RWPE2 (cell line): ENCODE results near the gene PDE4D.

Source experiments
- ATAC-seq: fragments of 200-7000 bp; cut with Tn5 transposase; 3 replicates; pipeline ENCODE4 v1.9.1; 2021; ENCODE audit warnings: low read depth
- DNase-seq: peaks from one replicate; pipeline ENCODE4 v3.0.0-alpha.2; 2020; ENCODE audit warnings: low spot score
- H3K27ac ChIP-seq: fragments of 450-650 bp; 2 replicates; pipeline ENCODE4 v1.5.1; 2017; ENCODE audit warnings: mild to moderate bottlenecking; ENCODE audit not compliant: poor library complexity, severe bottlenecking
- H3K27me3 ChIP-seq: fragments of 250-450 bp; sonication (Bioruptor Pico); 2 replicates; pipeline ENCODE4 v1.5.1; 2021; ENCODE audit warnings: mild to moderate bottlenecking, moderate library complexity; ENCODE audit not compliant: insufficient read depth, poor library complexity, severe bottlenecking
- H3K36me3 ChIP-seq: fragments of 250-450 bp; sonication (Bioruptor Pico); 2 replicates; pipeline ENCODE4 v1.5.1; 2020; ENCODE audit warnings: low read depth, mild to moderate bottlenecking, moderate library complexity
- H3K4me1 ChIP-seq: fragments of 250-450 bp; sonication (Bioruptor Pico); 2 replicates; pipeline ENCODE4 v1.5.1; 2021; ENCODE audit warnings: mild to moderate bottlenecking, moderate library complexity; ENCODE audit not compliant: insufficient read depth, poor library complexity, severe bottlenecking
- H3K4me3 ChIP-seq: fragments of 250-450 bp; sonication (Bioruptor Pico); 2 replicates; pipeline ENCODE4 v1.5.1; 2021; ENCODE audit warnings: mild to moderate bottlenecking, moderate library complexity; ENCODE audit not compliant: severe bottlenecking
- H3K9me3 ChIP-seq: fragments of 250-450 bp; sonication (Bioruptor Pico); 2 replicates; pipeline ENCODE4 v1.5.1; 2021; ENCODE audit warnings: mild to moderate bottlenecking, moderate library complexity; ENCODE audit not compliant: severe bottlenecking
- TF ChIP-seq, protein P1 (sequence below): fragments of 450-650 bp; IDR thresholded peaks from one replicate; pipeline ENCODE4 v1.5.1; 2017; ENCODE audit warnings: mild to moderate bottlenecking, moderate library complexity; ENCODE audit not compliant: poor library complexity, severe bottlenecking

Gene PDE4D

DNA sequence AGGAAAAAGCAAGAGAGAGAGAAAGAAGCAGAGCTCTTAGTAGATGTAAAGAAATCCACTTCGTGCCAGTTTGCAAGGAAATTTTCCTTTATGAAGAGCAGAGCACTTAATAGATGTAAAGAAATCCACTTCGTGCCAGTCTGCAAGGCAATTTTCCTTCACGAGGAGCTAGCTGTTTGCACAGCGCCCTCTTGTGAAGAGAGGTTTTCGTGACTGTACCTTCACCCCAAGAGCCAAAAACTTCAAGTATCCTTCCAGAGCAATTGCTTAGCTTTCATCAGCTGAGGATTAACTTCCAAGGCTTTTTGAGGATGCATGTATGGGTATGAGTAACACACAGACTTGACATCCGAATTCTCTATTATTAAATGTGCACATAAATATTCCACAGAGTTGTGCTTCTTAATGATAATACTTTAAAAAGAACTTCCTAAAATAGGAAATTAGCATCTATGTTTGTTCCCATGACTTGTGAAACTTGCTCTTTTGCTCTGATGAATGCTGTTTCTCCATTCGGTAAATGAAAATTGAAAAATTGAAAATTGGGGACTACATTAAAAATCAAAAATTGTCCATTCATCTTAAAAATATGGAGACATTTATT lies 525.6 kb downstream of the PDE4D start:
- no peaks in the 10 kb centered on the region for H3K9me3 ChIP-seq
- TF ChIP-seq, protein P1, sequence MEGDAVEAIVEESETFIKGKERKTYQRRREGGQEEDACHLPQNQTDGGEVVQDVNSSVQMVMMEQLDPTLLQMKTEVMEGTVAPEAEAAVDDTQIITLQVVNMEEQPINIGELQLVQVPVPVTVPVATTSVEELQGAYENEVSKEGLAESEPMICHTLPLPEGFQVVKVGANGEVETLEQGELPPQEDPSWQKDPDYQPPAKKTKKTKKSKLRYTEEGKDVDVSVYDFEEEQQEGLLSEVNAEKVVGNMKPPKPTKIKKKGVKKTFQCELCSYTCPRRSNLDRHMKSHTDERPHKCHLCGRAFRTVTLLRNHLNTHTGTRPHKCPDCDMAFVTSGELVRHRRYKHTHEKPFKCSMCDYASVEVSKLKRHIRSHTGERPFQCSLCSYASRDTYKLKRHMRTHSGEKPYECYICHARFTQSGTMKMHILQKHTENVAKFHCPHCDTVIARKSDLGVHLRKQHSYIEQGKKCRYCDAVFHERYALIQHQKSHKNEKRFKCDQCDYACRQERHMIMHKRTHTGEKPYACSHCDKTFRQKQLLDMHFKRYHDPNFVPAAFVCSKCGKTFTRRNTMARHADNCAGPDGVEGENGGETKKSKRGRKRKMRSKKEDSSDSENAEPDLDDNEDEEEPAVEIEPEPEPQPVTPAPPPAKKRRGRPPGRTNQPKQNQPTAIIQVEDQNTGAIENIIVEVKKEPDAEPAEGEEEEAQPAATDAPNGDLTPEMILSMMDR, result peak; percentile 96
- ATAC-seq (peak; percentile 76), DNase-seq (no peak)
- H3K27ac ChIP-seq, result no peak overlapping the region
- no peaks in the 10 kb centered on the region for H3K27me3 ChIP-seq
- H3K36me3 ChIP-seq, result no peaks in the 10 kb centered on the region
- H3K4me3 ChIP-seq, result no peak overlapping the region
- H3K4me1 ChIP-seq, result no peaks in the 10 kb centered on the region

DNA sequence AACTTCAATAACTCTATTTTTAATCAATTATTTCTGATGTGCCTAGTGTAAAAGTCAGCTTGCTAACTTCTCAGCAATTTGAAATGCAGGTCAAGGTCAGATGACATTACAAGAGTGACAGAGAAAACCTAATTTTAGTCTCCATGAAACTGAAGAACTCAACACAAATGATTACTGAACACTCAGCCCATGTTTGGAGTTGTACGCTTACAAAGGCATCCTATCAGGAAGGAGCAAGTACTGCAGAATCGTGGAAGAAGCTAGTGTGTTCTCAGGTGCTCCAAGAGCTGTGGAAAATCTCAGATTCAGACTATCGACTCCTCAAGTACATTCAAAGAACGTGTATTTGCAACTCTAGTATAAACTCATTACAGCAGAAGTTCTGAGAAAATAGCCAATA lies 526.7 kb downstream of the PDE4D start:
- ATAC-seq (no peak), DNase-seq (no peak)
- H3K36me3 ChIP-seq, result no peaks in the 10 kb centered on the region
- TF ChIP-seq, protein P1, result no peak
- no peak overlapping the region for H3K4me3 ChIP-seq
- no peaks in the 10 kb centered on the region for H3K27me3 ChIP-seq
- H3K27ac ChIP-seq, result no peak overlapping the region
- no peaks in the 10 kb centered on the region for H3K4me1 ChIP-seq
- no peaks in the 10 kb centered on the region for H3K9me3 ChIP-seq

DNA sequence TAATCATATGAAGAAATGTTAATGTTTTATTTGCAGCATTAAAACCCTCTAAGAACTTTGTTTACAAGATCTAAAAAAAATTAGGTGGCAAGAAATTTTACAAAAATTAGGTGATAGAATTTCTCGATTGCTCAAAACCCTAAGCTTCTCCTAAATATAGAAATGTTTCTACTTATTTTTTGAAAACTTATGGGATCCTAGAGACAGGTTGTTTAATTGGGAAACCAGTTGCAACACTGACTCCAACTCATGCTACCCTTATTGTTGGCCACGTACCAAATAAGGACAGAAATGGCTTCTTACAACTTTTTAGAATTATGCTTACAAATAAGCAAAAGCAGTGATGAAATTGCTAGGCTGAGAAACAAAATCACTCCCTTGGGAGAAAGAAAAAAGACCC lies 531.1 kb downstream of the PDE4D start:
- H3K36me3 ChIP-seq, result no peaks in the 10 kb centered on the region
- no peak for DNase-seq
- H3K9me3 ChIP-seq, result no peaks in the 10 kb centered on the region
- no peaks in the 10 kb centered on the region for H3K27me3 ChIP-seq
- H3K4me3 ChIP-seq, result no peak overlapping the region
- no peak for ATAC-seq
- no peaks in the 10 kb centered on the region for H3K4me1 ChIP-seq
- no peak overlapping the region for H3K27ac ChIP-seq
- TF ChIP-seq, protein P1, result no peak

- no peaks in the 10 kb centered on the region for H3K9me3 ChIP-seq
- TF ChIP-seq, protein P1, result no peak
- ATAC-seq, result no peak
Observed at GRCh38 chr5:59361454-59361853, 532.1 kb downstream of the PDE4D start.

DNA sequence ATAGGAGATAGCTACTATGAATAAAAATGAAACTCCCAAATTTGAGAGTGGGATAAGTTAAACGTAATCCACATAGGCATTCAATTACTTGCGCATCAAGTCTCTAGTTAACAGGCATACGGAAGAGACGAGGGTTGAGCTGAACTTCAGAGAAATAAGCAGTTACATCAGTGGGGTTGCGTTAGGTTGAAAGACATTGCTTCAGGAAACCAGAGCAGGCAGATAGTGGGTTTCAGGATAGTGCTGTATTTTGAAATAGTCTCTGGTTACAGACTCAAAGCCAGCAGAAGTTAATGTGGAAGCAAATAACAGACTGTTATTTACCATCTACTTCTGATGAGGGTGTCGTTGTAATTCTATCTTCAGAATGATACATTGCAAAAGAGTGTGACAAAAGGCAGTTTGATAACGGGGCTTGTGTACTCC lies 533.4 kb downstream of the PDE4D start:
- TF ChIP-seq, protein P1, result no peak
- Histone ChIP-seq H3K27me3 (no peaks in the 10 kb centered on the region), H3K4me3 (no peak overlapping the region), H3K4me1 (peaks cover 3% of the 10 kb centered on the region), H3K36me3 (no peaks in the 10 kb centered on the region), H3K9me3 (no peaks in the 10 kb centered on the region), H3K27ac (no peak overlapping the region)
- no peak for DNase-seq
- no peak for ATAC-seq

More at GRCh38 chr5:59361454-59361853, 532.1 kb downstream of the PDE4D start:
- H3K4me1 ChIP-seq, result no peaks in the 10 kb centered on the region
- no peaks in the 10 kb centered on the region for H3K27me3 ChIP-seq
- no peaks in the 10 kb centered on the region for H3K36me3 ChIP-seq
- no peak for DNase-seq
- no peak overlapping the region for H3K4me3 ChIP-seq
- H3K27ac ChIP-seq, result no peak overlapping the region
